HL-60 (cell line): ENCODE results near the gene OR14K1.

Source experiments
- DNase-seq, 2 experiments: peaks; one replicate each; pipeline ENCODE4 v3.0.0-alpha.2; 2010 to 2020; ENCODE audit warnings: low read depth in 1 of 2, low spot score in 1 of 2
- H3K27ac ChIP-seq: fragments of 250-450 bp; sonication (Bioruptor Pico); replicated peaks from 2 replicates; pipeline ENCODE4 v1.5.1; 2020; ENCODE audit warnings: mild to moderate bottlenecking, moderate library complexity
- H3K27me3 ChIP-seq: fragments of 250-450 bp; sonication (Bioruptor Pico); 2 replicates; pipeline ENCODE4 v1.5.1; 2021; ENCODE audit warnings: mild to moderate bottlenecking, moderate library complexity; ENCODE audit not compliant: insufficient read depth, poor library complexity, severe bottlenecking
- H3K4me3 ChIP-seq: replicated peaks from 2 replicates; pipeline ENCODE4 v1.5.1; 2011; ENCODE audit warnings: mild to moderate bottlenecking, control low read depth, low read length; ENCODE audit not compliant: insufficient read depth
- GABPA ChIP-seq: IDR thresholded peaks from 2 replicates; pipeline ENCODE4 v1.6.1; 2012; ENCODE audit warnings: low read depth
- POLR2AphosphoS5 ChIP-seq: IDR thresholded peaks from 2 replicates; pipeline ENCODE4 v1.6.1; 2012; ENCODE audit warnings: low read depth
- SPI1 ChIP-seq: IDR thresholded peaks from 2 replicates; pipeline ENCODE4 v1.6.1; 2012; ENCODE audit warnings: low read depth, mild to moderate bottlenecking, borderline replicate concordance
- TF ChIP-seq, protein P1 (sequence below): IDR thresholded peaks from 2 replicates; pipeline ENCODE4 v1.6.1; 2012; ENCODE audit warnings: low read depth; ENCODE audit not compliant: insufficient replicate concordance
- TF ChIP-seq, protein P2 (sequence below): IDR thresholded peaks from one replicate; pipeline ENCODE4 v1.5.1; 2011; ENCODE audit warnings: low read length, control low read depth, inconsistent platforms; ENCODE audit not compliant: insufficient read depth

The OR14K1 gene

DNA sequence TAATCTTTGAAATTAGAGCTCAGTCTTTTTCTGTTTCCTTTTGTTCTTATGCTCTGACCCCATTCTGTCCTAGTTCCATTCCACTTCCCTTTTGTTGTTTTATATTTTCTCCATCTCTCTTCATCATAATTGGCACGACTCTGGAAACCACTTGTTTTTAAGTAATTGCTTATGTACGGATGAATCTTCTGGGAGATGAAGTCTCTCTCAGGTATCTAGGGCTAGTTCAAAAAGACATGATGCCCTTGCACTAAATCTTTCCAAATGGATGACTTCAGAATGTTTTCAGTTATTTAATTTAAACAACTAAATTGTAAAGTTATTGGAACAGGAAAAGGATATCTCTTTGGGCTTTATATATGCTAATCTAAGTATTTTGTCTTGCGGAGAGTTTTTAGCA is 21.9 kb upstream of the OR14K1 start, which contains the start of gene OR6F1:
OR6F1 (minus strand) TSS at position 101 of the 400 bp plus-strand sequence. CDS start 3,891 bp downstream, outside the sequence.
- no peak within 1 kb of the TSS for H3K27ac ChIP-seq
- no peaks in the 10 kb centered on the region for H3K27me3 ChIP-seq
- DNase-seq: no peak
- TF ChIP-seq, protein P1, sequence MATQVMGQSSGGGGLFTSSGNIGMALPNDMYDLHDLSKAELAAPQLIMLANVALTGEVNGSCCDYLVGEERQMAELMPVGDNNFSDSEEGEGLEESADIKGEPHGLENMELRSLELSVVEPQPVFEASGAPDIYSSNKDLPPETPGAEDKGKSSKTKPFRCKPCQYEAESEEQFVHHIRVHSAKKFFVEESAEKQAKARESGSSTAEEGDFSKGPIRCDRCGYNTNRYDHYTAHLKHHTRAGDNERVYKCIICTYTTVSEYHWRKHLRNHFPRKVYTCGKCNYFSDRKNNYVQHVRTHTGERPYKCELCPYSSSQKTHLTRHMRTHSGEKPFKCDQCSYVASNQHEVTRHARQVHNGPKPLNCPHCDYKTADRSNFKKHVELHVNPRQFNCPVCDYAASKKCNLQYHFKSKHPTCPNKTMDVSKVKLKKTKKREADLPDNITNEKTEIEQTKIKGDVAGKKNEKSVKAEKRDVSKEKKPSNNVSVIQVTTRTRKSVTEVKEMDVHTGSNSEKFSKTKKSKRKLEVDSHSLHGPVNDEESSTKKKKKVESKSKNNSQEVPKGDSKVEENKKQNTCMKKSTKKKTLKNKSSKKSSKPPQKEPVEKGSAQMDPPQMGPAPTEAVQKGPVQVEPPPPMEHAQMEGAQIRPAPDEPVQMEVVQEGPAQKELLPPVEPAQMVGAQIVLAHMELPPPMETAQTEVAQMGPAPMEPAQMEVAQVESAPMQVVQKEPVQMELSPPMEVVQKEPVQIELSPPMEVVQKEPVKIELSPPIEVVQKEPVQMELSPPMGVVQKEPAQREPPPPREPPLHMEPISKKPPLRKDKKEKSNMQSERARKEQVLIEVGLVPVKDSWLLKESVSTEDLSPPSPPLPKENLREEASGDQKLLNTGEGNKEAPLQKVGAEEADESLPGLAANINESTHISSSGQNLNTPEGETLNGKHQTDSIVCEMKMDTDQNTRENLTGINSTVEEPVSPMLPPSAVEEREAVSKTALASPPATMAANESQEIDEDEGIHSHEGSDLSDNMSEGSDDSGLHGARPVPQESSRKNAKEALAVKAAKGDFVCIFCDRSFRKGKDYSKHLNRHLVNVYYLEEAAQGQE: no peak
- TF ChIP-seq GABPA (no peak), SPI1 (no peak), POLR2AphosphoS5 (no peak)
- TF ChIP-seq, protein P2, sequence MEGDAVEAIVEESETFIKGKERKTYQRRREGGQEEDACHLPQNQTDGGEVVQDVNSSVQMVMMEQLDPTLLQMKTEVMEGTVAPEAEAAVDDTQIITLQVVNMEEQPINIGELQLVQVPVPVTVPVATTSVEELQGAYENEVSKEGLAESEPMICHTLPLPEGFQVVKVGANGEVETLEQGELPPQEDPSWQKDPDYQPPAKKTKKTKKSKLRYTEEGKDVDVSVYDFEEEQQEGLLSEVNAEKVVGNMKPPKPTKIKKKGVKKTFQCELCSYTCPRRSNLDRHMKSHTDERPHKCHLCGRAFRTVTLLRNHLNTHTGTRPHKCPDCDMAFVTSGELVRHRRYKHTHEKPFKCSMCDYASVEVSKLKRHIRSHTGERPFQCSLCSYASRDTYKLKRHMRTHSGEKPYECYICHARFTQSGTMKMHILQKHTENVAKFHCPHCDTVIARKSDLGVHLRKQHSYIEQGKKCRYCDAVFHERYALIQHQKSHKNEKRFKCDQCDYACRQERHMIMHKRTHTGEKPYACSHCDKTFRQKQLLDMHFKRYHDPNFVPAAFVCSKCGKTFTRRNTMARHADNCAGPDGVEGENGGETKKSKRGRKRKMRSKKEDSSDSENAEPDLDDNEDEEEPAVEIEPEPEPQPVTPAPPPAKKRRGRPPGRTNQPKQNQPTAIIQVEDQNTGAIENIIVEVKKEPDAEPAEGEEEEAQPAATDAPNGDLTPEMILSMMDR: no peak
- H3K4me3 ChIP-seq: no peak within 1 kb of the TSS

DNA sequence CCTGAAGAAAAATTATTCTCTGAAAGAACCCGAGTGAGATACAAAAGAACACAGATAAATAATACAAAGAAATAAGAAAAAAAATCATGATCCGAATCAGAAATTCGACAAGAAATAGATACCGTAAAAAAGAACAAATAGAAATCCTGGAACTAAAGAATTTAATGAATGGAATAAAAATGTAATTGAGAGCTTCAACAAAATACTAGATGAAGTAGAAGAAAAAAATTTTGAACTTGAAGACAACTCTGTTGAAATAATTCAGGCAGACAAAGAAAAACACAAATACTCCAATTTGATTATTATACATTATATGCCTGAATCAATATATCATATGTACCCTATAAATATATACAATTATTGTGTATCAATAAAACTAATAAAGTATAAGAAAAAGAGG is 17.2 kb upstream of the OR14K1 start:
- no peaks in the 10 kb centered on the region for H3K27me3 ChIP-seq
- TF ChIP-seq, protein P1: no peak
- no peak for TF ChIP-seq SPI1
- TF ChIP-seq POLR2AphosphoS5: no peak
- TF ChIP-seq, protein P2: no peak
- no peak for TF ChIP-seq GABPA
- no peak for DNase-seq
- no peak overlapping the region for H3K27ac ChIP-seq
- H3K4me3 ChIP-seq: no peak overlapping the region

DNA sequence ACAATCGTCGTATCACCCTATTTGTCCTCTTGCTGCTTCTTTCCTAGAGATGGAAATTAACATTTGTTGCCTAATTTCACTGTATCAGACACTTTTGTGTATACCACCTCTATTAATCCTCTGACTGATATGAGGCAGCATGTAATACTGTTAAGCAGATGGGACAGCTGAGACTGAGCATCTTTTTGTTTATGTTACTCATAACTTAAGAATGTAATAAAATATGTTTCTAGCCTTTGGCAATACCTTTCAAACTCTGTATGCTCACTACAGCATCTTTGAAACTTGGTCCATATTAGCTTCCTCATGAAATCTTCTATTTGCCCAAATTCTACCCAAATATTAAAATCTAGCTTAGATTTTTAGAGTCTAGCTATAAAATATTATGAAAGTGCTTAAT is 2.3 kb downstream of the OR14K1 start:
- no peak for TF ChIP-seq GABPA
- TF ChIP-seq POLR2AphosphoS5: no peak
- TF ChIP-seq, protein P2: no peak
- TF ChIP-seq SPI1: no peak
- TF ChIP-seq, protein P1: no peak
- no peak for DNase-seq
- Histone ChIP-seq H3K4me3 (no peak overlapping the region), H3K27ac (no peak overlapping the region), H3K27me3 (no peaks in the 10 kb centered on the region)
